Stimulated activated CD8-positive, alpha-beta memory T cell treated with anti-CD3 and anti-CD28 coated beads, Interleukin-4, amount 100 ng/mL, for 4 hours (primary cell): Measurements from ENCODE around the gene STOML1.
"Not testable (repeated sequence)": the region's sequence is repeated elsewhere in the genome, so short reads cannot be mapped to it uniquely, and the experiment has no call there.

ENCODE experiments used
- DNase-seq, 2 donors: peaks; one replicate each; pipeline ENCODE4 v3.0.0-alpha.2; 2020; ENCODE audit warnings: low read depth in 2 of 2, low spot score in 1 of 2

STOML1 gene

GRCh38 chr15:73988445-73988969, 3.6 kb downstream of the STOML1 start:
- DNase-seq, result no peak

- DNase-seq, result no peak
Measured at GRCh38 chr15:73987681-73988444, 4.2 kb downstream of the STOML1 start.

GRCh38 chr15:73987250-73987649, 4.8 kb downstream of the STOML1 start:
- no peak for DNase-seq

- no peak for DNase-seq
Measured at GRCh38 chr15:73986776-73987056, 5.4 kb downstream of the STOML1 start.

GRCh38 chr15:73986055-73986775, 5.9 kb downstream of the STOML1 start:
- no peak for DNase-seq

- DNase-seq, result no peak
Measured at GRCh38 chr15:73985101-73985873, 6.8 kb downstream of the STOML1 start.

GRCh38 chr15:73984208-73984979, 7.7 kb downstream of the STOML1 start:
- DNase-seq, result no peak

- DNase-seq, result no peak
Measured at GRCh38 chr15:73983773-73984172, 8.3 kb downstream of the STOML1 start.

- no peak for DNase-seq
Measured at GRCh38 chr15:73983211-73983727, 8.8 kb downstream of the STOML1 start.

GRCh38 chr15:73982222-73982962, 9.7 kb downstream of the STOML1 start:
- DNase-seq, result no peak

- no peak for DNase-seq
Measured at GRCh38 chr15:73981761-73982221, 10.3 kb downstream of the STOML1 start.

- DNase-seq, result no peak
Measured at GRCh38 chr15:73979636-73980035, 12.5 kb downstream of the STOML1 start.

- no peak for DNase-seq
Measured at GRCh38 chr15:73978896-73979295, 13.2 kb downstream of the STOML1 start.

GRCh38 chr15:73975440-73976125, 16.5 kb downstream of the STOML1 start:
- not testable (repeated sequence) for DNase-seq

GRCh38 chr15:73973683-73974200, 18.4 kb downstream of the STOML1 start:
- DNase-seq, result not testable (repeated sequence)

- DNase-seq, result peak; percentile 48 to 65
Measured at GRCh38 chr15:73972984-73973682, 19.0 kb downstream of the STOML1 start.

GRCh38 chr15:73969151-73969759, 22.8 kb downstream of the STOML1 start:
- DNase-seq, result no peak

GRCh38 chr15:73968461-73968860, 23.6 kb downstream of the STOML1 start:
- DNase-seq, result no peak
